Stimulated activated memory B cell treated with anti-CD40 and anti-IgM and Interleukin-4, amounts not matched to agents 10 μg/mL and 1 μg/mL and 100 μg/mL, for 72 hours (primary cell): ENCODE measurements around the gene ELL2.
"Not testable (repeated sequence)": the region's sequence is repeated elsewhere in the genome, so short reads cannot be mapped to it uniquely, and the experiment has no call there.

Experiments
- ATAC-seq: fragments of 150-1000 bp; cut with Tn5 transposase; 2 replicates; pipeline ENCODE4 v1.10.0; 2021
- H3K27ac Mint-ChIP-seq: one replicate; pipeline ENCODE4 v1.8.0; 2022; ENCODE audit warnings: mild to moderate bottlenecking, mixed read lengths
- H3K27me3 Mint-ChIP-seq: one replicate; pipeline ENCODE4 v1.8.0; 2022; ENCODE audit warnings: mixed read lengths
- H3K36me3 Mint-ChIP-seq: one replicate; pipeline ENCODE4 v1.8.0; 2022; ENCODE audit warnings: mixed read lengths
- H3K4me1 Mint-ChIP-seq: one replicate; pipeline ENCODE4 v1.8.0; 2022; ENCODE audit warnings: mixed read lengths
- H3K4me3 Mint-ChIP-seq: one replicate; pipeline ENCODE4 v1.8.0; 2022; ENCODE audit warnings: mild to moderate bottlenecking, moderate library complexity, mixed read lengths
- H3K9me3 Mint-ChIP-seq: one replicate; pipeline ENCODE4 v1.8.0; 2022; ENCODE audit warnings: mixed read lengths

The ELL2 gene

GRCh38 chr5:95864456-95864855, 97.2 kb downstream of the ELL2 start:
- Mint-ChIP-seq H3K4me3 (no peak overlapping the region), H3K4me1 (peaks cover 43% of the 10 kb centered on the region), H3K27ac (no peak overlapping the region), H3K9me3 (no peaks in the 10 kb centered on the region), H3K36me3 (no peaks in the 10 kb centered on the region), H3K27me3 (peaks cover 17% of the 10 kb centered on the region)
- ATAC-seq, result no peak

- Mint-ChIP-seq H3K4me1 (peaks cover 48% of the 10 kb centered on the region), H3K36me3 (no peaks in the 10 kb centered on the region), H3K27ac (peak overlapping the region; percentile 60), H3K4me3 (no peak overlapping the region), H3K9me3 (no peaks in the 10 kb centered on the region), H3K27me3 (peaks cover 25% of the 10 kb centered on the region)
- no peak for ATAC-seq
Observed at GRCh38 chr5:95863383-95863757, 98.3 kb downstream of the ELL2 start.

GRCh38 chr5:95862671-95863382, 98.8 kb downstream of the ELL2 start:
- H3K27ac Mint-ChIP-seq, result peak overlapping the region; percentile 60

GRCh38 chr5:95861864-95862561, 99.6 kb downstream of the ELL2 start:
- peak overlapping the region; percentile 60 for H3K27ac Mint-ChIP-seq
- H3K9me3 Mint-ChIP-seq, result no peaks in the 10 kb centered on the region
- H3K4me1 Mint-ChIP-seq, result peaks cover 49% of the 10 kb centered on the region
- H3K27me3 Mint-ChIP-seq, result peaks cover 25% of the 10 kb centered on the region
- no peak for ATAC-seq
- H3K4me3 Mint-ChIP-seq, result peak overlapping the region; percentile 49
- H3K36me3 Mint-ChIP-seq, result no peaks in the 10 kb centered on the region

More at GRCh38 chr5:95862671-95863382, 98.8 kb downstream of the ELL2 start:
- H3K9me3 Mint-ChIP-seq, result no peaks in the 10 kb centered on the region
- H3K4me3 Mint-ChIP-seq, result no peak overlapping the region
- peaks cover 49% of the 10 kb centered on the region for H3K4me1 Mint-ChIP-seq
- peaks cover 25% of the 10 kb centered on the region for H3K27me3 Mint-ChIP-seq
- ATAC-seq, result no peak
- no peaks in the 10 kb centered on the region for H3K36me3 Mint-ChIP-seq

- Mint-ChIP-seq H3K27me3 (peaks cover 25% of the 10 kb centered on the region), H3K36me3 (no peaks in the 10 kb centered on the region), H3K4me3 (peak overlapping the region; percentile 49), H3K4me1 (peaks cover 46% of the 10 kb centered on the region), H3K9me3 (no peaks in the 10 kb centered on the region), H3K27ac (peak overlapping the region; percentile 60)
- peak; percentile 3 for ATAC-seq
Observed at GRCh38 chr5:95861221-95861863, 100.3 kb downstream of the ELL2 start.

GRCh38 chr5:95859661-95860060, 102.0 kb downstream of the ELL2 start:
- H3K4me1 Mint-ChIP-seq, result peaks cover 43% of the 10 kb centered on the region
- ATAC-seq, result no peak
- H3K27me3 Mint-ChIP-seq, result peaks cover 25% of the 10 kb centered on the region
- H3K9me3 Mint-ChIP-seq, result no peaks in the 10 kb centered on the region
- H3K27ac Mint-ChIP-seq, result no peak overlapping the region
- no peaks in the 10 kb centered on the region for H3K36me3 Mint-ChIP-seq
- H3K4me3 Mint-ChIP-seq, result no peak overlapping the region

GRCh38 chr5:95858661-95859595, 102.7 kb downstream of the ELL2 start:
- H3K27ac Mint-ChIP-seq, result no peak overlapping the region
- peaks cover 43% of the 10 kb centered on the region for H3K4me1 Mint-ChIP-seq
- peaks cover 25% of the 10 kb centered on the region for H3K27me3 Mint-ChIP-seq

GRCh38 chr5:95858023-95858461, 103.6 kb downstream of the ELL2 start:
- Mint-ChIP-seq H3K4me3 (no peak overlapping the region), H3K36me3 (no peaks in the 10 kb centered on the region), H3K4me1 (peaks cover 38% of the 10 kb centered on the region), H3K9me3 (no peaks in the 10 kb centered on the region), H3K27me3 (peaks cover 22% of the 10 kb centered on the region), H3K27ac (no peak overlapping the region)
- no peak for ATAC-seq

More at GRCh38 chr5:95858661-95859595, 102.7 kb downstream of the ELL2 start:
- peak; percentile 92 for ATAC-seq
- Mint-ChIP-seq H3K4me3 (peak overlapping the region; percentile 71), H3K36me3 (no peaks in the 10 kb centered on the region), H3K9me3 (no peaks in the 10 kb centered on the region)

GRCh38 chr5:95857185-95857945, 104.3 kb downstream of the ELL2 start:
- no peak for ATAC-seq
- no peak overlapping the region for H3K4me3 Mint-ChIP-seq
- peaks cover 16% of the 10 kb centered on the region for H3K27me3 Mint-ChIP-seq
- H3K9me3 Mint-ChIP-seq, result no peaks in the 10 kb centered on the region
- peaks cover 31% of the 10 kb centered on the region for H3K4me1 Mint-ChIP-seq
- no peaks in the 10 kb centered on the region for H3K36me3 Mint-ChIP-seq
- no peak overlapping the region for H3K27ac Mint-ChIP-seq

GRCh38 chr5:95856501-95856981, 105.1 kb downstream of the ELL2 start:
- H3K9me3 Mint-ChIP-seq, result no peaks in the 10 kb centered on the region
- H3K36me3 Mint-ChIP-seq, result no peaks in the 10 kb centered on the region
- no peak overlapping the region for H3K4me3 Mint-ChIP-seq
- peaks cover 23% of the 10 kb centered on the region for H3K4me1 Mint-ChIP-seq
- H3K27me3 Mint-ChIP-seq, result peaks cover 11% of the 10 kb centered on the region
- no peak overlapping the region for H3K27ac Mint-ChIP-seq
- no peak for ATAC-seq

GRCh38 chr5:95853490-95853889, 108.2 kb downstream of the ELL2 start:
- Mint-ChIP-seq H3K27ac (no peak overlapping the region), H3K9me3 (no peaks in the 10 kb centered on the region), H3K4me1 (peaks cover 2% of the 10 kb centered on the region), H3K4me3 (no peak overlapping the region), H3K36me3 (no peaks in the 10 kb centered on the region), H3K27me3 (no peaks in the 10 kb centered on the region)
- no peak for ATAC-seq

- no peak for ATAC-seq
- Mint-ChIP-seq H3K9me3 (no peaks in the 10 kb centered on the region), H3K4me3 (no peak overlapping the region), H3K27ac (no peak overlapping the region), H3K36me3 (no peaks in the 10 kb centered on the region), H3K27me3 (no peaks in the 10 kb centered on the region), H3K4me1 (no peaks in the 10 kb centered on the region)
Observed at GRCh38 chr5:95852567-95852966, 109.1 kb downstream of the ELL2 start.

GRCh38 chr5:95851141-95851540, 110.5 kb downstream of the ELL2 start:
- H3K4me1 Mint-ChIP-seq, H3K4me3 Mint-ChIP-seq, H3K36me3 Mint-ChIP-seq, H3K27me3 Mint-ChIP-seq, H3K27ac Mint-ChIP-seq, H3K9me3 Mint-ChIP-seq, ATAC-seq: not testable (repeated sequence)

- no peaks in the 10 kb centered on the region for H3K36me3 Mint-ChIP-seq
- no peak overlapping the region for H3K4me3 Mint-ChIP-seq
- no peaks in the 10 kb centered on the region for H3K27me3 Mint-ChIP-seq
- ATAC-seq, result no peak
- no peaks in the 10 kb centered on the region for H3K4me1 Mint-ChIP-seq
- no peaks in the 10 kb centered on the region for H3K9me3 Mint-ChIP-seq
- H3K27ac Mint-ChIP-seq, result no peak overlapping the region
Observed at GRCh38 chr5:95850391-95850894, 111.2 kb downstream of the ELL2 start.
